Measurements from ENCODE around the gene CDKL5. TPM values are rescaled to one million over a fixed set of nuclear protein-coding genes. Genes with fewer than 3 reads are reported as not detected.

Gene CDKL5
- total and polyA plus RNA-seq, 8 donors, result under 0.01 to 21.4 (median 3.5) TPM

- Histone ChIP-seq H3K27ac (peak overlapping the region; percentile 3 to 60 (median 35)), H3K36me3 (no peaks in the 10 kb centered on the region), H3K4me1 (peaks cover 0 to 10% (median 5%) of the 10 kb centered on the region in 4 donors), H3K4me3 (no peak overlapping the region), H3K27me3 (no peaks in the 10 kb centered on the region), H3K9me3 (no peaks in the 10 kb centered on the region)
- DNase-seq, result peak in 1 of 2 donors; percentile 13
- intact Hi-C loops (cut with DNase I; ENCODE audit: low total_unique reads), result no loop called here
- TF ChIP-seq, protein P1, sequence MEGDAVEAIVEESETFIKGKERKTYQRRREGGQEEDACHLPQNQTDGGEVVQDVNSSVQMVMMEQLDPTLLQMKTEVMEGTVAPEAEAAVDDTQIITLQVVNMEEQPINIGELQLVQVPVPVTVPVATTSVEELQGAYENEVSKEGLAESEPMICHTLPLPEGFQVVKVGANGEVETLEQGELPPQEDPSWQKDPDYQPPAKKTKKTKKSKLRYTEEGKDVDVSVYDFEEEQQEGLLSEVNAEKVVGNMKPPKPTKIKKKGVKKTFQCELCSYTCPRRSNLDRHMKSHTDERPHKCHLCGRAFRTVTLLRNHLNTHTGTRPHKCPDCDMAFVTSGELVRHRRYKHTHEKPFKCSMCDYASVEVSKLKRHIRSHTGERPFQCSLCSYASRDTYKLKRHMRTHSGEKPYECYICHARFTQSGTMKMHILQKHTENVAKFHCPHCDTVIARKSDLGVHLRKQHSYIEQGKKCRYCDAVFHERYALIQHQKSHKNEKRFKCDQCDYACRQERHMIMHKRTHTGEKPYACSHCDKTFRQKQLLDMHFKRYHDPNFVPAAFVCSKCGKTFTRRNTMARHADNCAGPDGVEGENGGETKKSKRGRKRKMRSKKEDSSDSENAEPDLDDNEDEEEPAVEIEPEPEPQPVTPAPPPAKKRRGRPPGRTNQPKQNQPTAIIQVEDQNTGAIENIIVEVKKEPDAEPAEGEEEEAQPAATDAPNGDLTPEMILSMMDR (IDR thresholded peaks at IDR 0.05), result no peak
- no peak for TF ChIP-seq EP300 (IDR thresholded peaks at IDR 0.05)
- no peak for TF ChIP-seq POLR2A (IDR thresholded peaks at IDR 0.05)
- no peak for TF ChIP-seq POLR2AphosphoS5 (IDR thresholded peaks at IDR 0.05)
- WGBS, 5 donors, result 57 to 80% (median 67%) methylated on average over 6 to 8 of the region's 8 CpGs
Observed at GRCh38 chrX:18616688-18617406, 191.4 kb downstream of the CDKL5 start.

DNA sequence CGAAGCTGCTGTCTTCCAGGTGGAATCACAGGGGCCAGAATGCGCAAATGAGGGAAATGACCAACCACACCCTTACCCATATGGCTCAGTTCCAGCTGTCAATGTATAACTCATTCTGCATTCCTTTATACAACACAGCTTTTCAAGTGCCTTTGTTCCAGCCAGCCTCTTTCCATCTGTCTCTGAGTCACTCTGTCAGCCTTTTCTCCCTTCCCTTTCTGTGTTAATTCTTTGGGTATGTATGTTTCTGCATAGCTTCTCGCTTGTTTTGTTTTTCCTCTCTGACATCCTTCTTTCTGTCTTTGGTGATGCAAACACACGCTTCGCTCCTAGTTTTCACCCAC lies 192.0 kb downstream of the CDKL5 start:
- H3K27me3 ChIP-seq, result no peaks in the 10 kb centered on the region
- no peaks in the 10 kb centered on the region for H3K36me3 ChIP-seq
- H3K4me3 ChIP-seq, result no peak overlapping the region
- TF ChIP-seq POLR2AphosphoS5 (IDR thresholded peaks at IDR 0.05) (no peak), EP300 (IDR thresholded peaks at IDR 0.05) (no peak), POLR2A (IDR thresholded peaks at IDR 0.05) (no peak)
- TF ChIP-seq, protein P1 (IDR thresholded peaks at IDR 0.05), result no peak
- H3K9me3 ChIP-seq, result no peaks in the 10 kb centered on the region
- peak overlapping the region; percentile 3 to 60 (median 49) for H3K27ac ChIP-seq
- intact Hi-C loops (cut with DNase I; ENCODE audit: low total_unique reads), result no loop called here
- WGBS, 5 donors, result 43 to 70% (median 55%) methylated on average over 5 of the region's 5 CpGs
- DNase-seq, result peak in 1 of 2 donors; percentile 85
- peaks cover 0 to 10% (median 5%) of the 10 kb centered on the region in 4 donors for H3K4me1 ChIP-seq

DNA sequence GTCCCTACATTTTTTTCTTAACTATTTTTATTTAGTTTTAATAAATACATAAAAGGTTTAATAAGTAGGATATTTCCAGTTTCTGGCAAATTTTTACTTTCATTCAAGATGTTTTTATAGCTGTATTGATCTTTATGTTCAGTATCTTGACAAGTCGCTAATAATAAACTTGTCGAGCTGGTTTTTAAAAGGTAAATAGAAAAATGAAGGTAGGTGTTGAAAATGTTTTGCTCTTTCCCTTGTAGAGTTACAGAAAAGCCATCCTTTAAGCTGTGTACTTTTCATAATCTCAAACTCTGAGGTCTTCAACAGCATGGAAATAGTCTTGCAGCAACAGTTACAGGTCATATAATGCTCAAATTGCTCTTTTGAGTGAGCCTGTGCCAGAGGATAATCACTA lies 193.9 kb downstream of the CDKL5 start:
- intact Hi-C loops (cut with DNase I; ENCODE audit: low total_unique reads), result no loop called here
- TF ChIP-seq POLR2AphosphoS5 (IDR thresholded peaks at IDR 0.05) (no peak), POLR2A (IDR thresholded peaks at IDR 0.05) (no peak), EP300 (IDR thresholded peaks at IDR 0.05) (no peak)
- TF ChIP-seq, protein P1 (IDR thresholded peaks at IDR 0.05), result no peak
- Histone ChIP-seq H3K4me3 (no peak overlapping the region), H3K27ac (peak overlapping the region; percentile 14 to 66 (median 51)), H3K9me3 (no peaks in the 10 kb centered on the region), H3K36me3 (no peaks in the 10 kb centered on the region), H3K4me1 (peaks cover 0 to 10% (median 7%) of the 10 kb centered on the region in 4 donors), H3K27me3 (no peaks in the 10 kb centered on the region)
- 25 to 61% (median 46%) methylated on average over 2 of the region's 2 CpGs for WGBS, 5 donors
- DNase-seq, result peak in 1 of 2 donors; percentile 19

GRCh38 chrX:18620349-18620748 lies 194.9 kb downstream of the CDKL5 start:
- intact Hi-C loops (cut with DNase I; ENCODE audit: low total_unique reads), result no loop called here
- H3K4me3 ChIP-seq, result no peak overlapping the region
- H3K9me3 ChIP-seq, result no peaks in the 10 kb centered on the region
- no peaks in the 10 kb centered on the region for H3K27me3 ChIP-seq
- peak overlapping the region; percentile 34 to 66 (median 54) for H3K27ac ChIP-seq
- peaks cover 0 to 3% (median 0%) of the 10 kb centered on the region in 4 donors for H3K36me3 ChIP-seq
- WGBS, 5 donors, result 29 to 55% (median 38%) methylated on average over 7 to 8 of the region's 8 CpGs
- peaks cover 0 to 18% (median 7%) of the 10 kb centered on the region in 4 donors for H3K4me1 ChIP-seq
- peak; percentile 52 to 58 for DNase-seq
- TF ChIP-seq POLR2AphosphoS5 (IDR thresholded peaks at IDR 0.05) (peak in 2 of 3 donors; percentile 15 to 52), POLR2A (IDR thresholded peaks at IDR 0.05) (no peak)

DNA sequence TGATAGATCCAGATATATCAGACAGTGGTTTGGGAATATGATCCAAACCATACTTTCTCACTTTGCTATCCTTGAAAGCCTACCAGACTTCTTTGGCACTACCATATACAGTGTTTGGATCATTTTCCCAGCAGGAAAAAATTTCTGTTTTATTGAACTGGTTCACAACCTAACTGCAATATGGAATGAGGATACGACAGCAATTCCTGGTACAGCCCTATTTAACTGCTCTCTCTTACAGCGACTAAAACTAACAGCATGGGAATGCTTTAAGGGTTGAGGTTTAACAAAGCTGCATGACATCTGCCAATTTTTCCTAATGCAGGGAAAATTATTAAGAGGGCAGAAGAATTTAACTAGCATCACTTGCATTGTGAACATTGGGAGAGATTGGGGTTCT lies 199.2 kb downstream of the CDKL5 start:
- Histone ChIP-seq H3K27ac (peak overlapping the region in 2 of 5 donors; percentile 20 to 35), H3K4me3 (no peak overlapping the region)
- WGBS, 5 donors, result 32 to 81% (median 66%) methylated on average over 2 of the region's 2 CpGs

More for the DNA sequence above, 199.2 kb downstream of the CDKL5 start:
- Histone ChIP-seq H3K36me3 (peaks cover 0 to 22% (median 14%) of the 10 kb centered on the region in 4 donors), H3K27me3 (no peaks in the 10 kb centered on the region), H3K9me3 (no peaks in the 10 kb centered on the region), H3K4me1 (peaks cover 0 to 8% (median 4%) of the 10 kb centered on the region in 4 donors)
- intact Hi-C loops (cut with DNase I; ENCODE audit: low total_unique reads), result no loop called here
- TF ChIP-seq POLR2A (IDR thresholded peaks at IDR 0.05) (no peak), POLR2AphosphoS5 (IDR thresholded peaks at IDR 0.05) (no peak), EP300 (IDR thresholded peaks at IDR 0.05) (no peak)
- TF ChIP-seq, protein P1 (IDR thresholded peaks at IDR 0.05), result no peak
- no peak for DNase-seq
